ENCODE results near the gene USP24.

DNA sequence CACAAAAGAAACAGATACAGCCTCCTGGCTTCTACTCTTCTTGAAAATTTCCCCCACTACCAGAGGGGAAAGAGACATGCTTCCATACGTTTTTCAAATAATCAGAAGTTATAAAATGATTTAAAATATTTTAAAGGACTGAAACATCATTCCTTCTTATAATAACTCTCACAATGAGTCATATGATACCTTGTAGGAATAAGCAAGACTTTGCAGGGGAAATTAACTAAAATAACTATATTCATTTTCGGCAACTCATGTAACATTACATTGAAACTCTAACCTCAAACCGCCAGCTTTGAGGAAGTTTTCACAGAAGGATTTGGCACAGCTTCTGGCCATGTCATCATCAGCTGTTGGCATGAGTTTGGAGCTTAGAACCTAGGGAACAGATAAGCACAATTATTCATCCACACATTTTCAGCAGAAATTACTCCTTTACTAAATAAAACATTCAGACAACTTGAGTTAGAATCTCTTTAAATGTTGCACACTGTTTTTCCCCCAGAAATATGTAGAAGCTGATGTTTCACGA, 85.9 kb downstream of the USP24 start:
- no peak for TF ChIP-seq SUZ12 (IDR thresholded peaks at IDR 0.05; ENCODE audit: extremely low read depth, insufficient read depth, insufficient read length)
- no peak for TF ChIP-seq YY1 (IDR thresholded peaks at IDR 0.05; ENCODE audit: insufficient read depth, insufficient read length)
- TF ChIP-seq ZNF274 (IDR thresholded peaks at IDR 0.05; ENCODE audit: low read depth, low read length), result no peak
